Body of pancreas (tissue), 4 donors: ENCODE results near the gene CLASP1.

ENCODE experiments used
- CTCF ChIP-seq, 7 experiments: fragments of 450-650 bp in 4 of 7; fragments of 200-600 bp in 3 of 7; sonication (generic) in 3 of 7; IDR thresholded peaks; one replicate each; pipeline ENCODE4 v1.5.1; 2016 to 2019; ENCODE audit warnings: antibody characterized with exemption in 7 of 7
- POLR2A ChIP-seq, 3 donors: fragments of 450-650 bp; IDR thresholded peaks; one replicate each; pipeline ENCODE4 v1.6.1; 2016; ENCODE audit warnings: antibody characterized with exemption in 3 of 3, mild to moderate bottlenecking in 2 of 3

- TF ChIP-seq CTCF (IDR thresholded peaks at IDR 0.05), result no peak
- TF ChIP-seq POLR2A (IDR thresholded peaks at IDR 0.05), result no peak
Measured at GRCh38 chr2:121288454-121289231, 360.6 kb downstream of the CLASP1 start.
